ENCODE data around the gene TMBIM6.
"Not testable (repeated sequence)": the region's sequence is repeated elsewhere in the genome, so short reads cannot be mapped to it uniquely, and the experiment has no call there.

GRCh38 chr12:49738721-49739120 is 2.6 kb upstream of the TMBIM6 start:
- not testable (repeated sequence) for TF ChIP-seq CTCF (IDR thresholded peaks at IDR 0.05; ENCODE audit: poor library complexity); EZH2 (IDR thresholded peaks at IDR 0.05; ENCODE audit: borderline replicate concordance); EZH2phosphoT487 (IDR thresholded peaks at IDR 0.05; ENCODE audit: low read depth, severe bottlenecking, unreplicated experiment)
